Smooth muscle cell of the brain vasculature (primary cell): ENCODE data around the gene ELMOD3.
"Not testable (repeated sequence)": the region's sequence is repeated elsewhere in the genome, so short reads cannot be mapped to it uniquely, and the experiment has no call there.

Experiments used
- DNase-seq: peaks from one replicate; pipeline ENCODE4 v3.0.0-alpha.2; 2012; ENCODE audit warnings: low read depth, low spot score

The ELMOD3 gene

DNA sequence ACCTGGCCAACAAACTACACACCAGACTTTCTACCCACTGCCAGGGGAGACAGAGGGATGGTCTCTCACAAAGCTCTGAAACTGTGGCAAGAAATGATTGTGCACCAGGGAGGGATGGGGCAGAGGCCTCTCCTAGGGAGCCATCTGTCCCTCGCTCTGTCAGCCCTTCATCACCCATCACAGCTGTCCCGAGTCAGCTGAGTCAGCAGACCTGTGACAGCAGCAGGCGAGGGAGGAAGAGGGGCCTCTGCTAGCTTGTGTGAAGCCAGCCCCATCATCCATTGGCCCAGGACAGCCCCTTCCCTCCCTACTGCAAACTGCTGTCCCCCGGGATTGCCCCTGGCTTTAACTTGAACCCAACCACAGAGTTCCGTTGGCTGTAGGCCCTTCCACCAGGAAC is 69.0 kb downstream of the ELMOD3 start:
- no peak for DNase-seq

DNA sequence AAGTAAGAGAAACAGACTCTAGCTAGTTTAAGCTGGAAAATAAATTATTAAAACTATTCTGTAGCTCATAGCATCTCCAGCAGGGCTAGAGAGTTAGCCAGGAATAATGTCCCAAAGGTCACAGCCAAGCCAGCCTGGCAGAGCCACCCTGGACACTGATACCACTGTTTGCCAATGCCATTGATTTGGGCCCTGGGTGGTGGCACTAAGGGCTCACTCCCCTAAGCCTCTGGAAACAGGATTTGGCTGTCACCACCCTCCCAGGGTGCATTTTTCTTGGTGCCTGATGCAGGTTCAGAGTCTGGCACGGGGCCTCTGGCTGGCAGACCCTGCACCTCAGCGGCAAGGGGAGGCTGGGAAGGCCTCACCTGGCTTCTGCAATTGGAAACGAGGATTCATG is 71.0 kb downstream of the ELMOD3 start:
- DNase-seq = no peak

DNA sequence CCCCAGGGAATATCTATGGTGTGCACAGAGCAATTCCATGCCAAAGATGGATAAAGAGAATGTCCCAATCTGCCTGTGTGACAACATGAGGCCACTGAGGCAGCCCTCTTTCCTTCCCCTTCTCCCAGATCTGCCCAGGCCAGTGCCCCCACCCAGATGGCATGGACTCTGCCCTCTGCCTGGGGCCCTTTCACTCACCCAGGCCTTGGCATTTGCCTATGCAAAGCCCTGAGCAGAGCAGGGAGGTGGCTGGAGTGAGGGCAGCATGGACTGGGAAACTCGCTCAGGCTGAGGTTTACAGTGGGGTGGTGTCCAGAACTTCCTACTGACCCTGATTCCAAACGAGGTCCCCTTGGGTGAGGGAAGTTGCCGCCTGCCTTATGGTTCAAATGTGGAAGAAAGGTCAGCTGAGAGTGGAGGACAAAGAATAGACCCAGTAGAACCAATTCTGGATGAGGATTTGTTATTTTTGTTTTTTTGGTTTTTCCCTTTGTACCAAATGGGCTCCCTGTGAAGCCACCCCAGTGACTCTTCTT is 72.8 kb downstream of the ELMOD3 start:
- no peak for DNase-seq

DNA sequence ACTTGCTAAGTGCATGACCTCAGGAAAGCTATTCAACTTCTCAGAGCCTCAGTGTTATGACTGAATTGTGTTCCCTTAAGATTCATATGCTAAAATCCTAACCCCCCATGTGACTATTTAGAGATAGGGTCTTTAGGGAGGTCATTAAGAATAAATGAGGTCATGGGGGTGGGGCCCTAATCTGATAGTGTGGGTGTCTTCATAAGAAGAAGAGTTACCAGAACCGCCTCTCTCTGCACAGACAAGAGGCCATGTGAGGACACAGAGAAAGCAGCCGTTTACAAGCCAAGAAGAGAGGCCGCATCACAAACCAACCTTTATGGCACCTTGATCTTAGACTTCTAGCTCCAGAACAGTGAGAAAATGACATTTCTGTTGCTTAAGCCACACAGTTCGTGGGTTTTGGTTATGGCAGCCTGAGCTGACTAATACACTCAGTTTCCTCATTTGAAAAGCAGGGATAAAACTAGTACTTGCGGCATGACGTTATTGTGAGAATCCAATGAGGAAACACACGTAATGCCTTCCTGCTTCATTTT is 73.8 kb downstream of the ELMOD3 start:
- no peak for DNase-seq

DNA sequence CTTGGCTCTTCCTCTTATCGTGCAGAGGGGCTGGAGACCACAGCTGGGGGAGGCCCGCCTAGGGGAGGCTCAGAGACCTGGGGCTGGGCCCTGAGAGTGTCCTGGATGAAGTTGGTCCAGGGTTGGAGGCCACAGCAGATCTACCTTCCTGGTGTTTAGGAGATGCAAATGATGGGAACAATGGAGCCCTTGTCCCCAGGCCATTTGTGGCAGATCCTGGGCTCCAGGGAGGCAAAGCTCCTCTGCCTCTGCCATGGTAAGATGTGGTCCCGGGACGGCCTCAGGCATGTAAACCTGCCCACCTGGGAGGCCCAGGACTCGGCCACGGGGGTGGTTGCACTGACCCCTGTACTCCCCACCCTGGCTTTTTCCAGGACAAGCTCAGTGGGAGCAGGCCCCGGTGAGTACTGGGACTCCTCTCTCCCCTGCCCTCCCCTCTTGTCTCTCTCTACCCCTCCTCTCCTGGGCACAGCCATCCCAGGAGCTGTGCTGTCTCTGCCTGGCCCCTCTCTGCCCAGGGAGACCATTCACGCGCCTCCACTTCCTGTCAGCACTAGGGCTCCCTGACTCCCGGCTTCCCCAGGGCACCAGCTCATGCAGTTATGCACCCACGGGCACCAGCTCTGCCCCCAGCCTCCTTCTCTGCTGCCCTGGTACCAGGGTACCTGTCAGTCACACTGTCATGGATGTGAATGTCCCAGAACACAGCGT is 74.8 kb downstream of the ELMOD3 start:
- DNase-seq = no peak

DNA sequence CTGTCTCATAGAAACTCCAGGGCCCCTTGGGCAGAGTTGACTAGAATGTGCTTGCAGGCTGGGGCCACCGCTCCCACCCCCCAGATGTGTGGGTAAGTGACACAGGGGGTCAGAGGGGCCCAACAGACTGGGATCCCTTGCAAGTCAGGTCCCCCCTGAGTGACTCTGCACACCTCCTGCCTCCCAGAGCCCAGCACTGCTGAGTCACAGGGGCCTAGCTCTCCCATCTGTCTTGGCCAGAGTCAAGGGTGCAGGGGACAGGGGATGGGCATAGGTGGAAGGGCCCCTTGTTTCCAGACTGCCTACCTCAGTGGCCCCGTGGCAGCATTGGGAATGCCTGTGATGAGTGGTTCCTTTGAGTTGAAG is 75.3 kb downstream of the ELMOD3 start:
- no peak for DNase-seq

DNA sequence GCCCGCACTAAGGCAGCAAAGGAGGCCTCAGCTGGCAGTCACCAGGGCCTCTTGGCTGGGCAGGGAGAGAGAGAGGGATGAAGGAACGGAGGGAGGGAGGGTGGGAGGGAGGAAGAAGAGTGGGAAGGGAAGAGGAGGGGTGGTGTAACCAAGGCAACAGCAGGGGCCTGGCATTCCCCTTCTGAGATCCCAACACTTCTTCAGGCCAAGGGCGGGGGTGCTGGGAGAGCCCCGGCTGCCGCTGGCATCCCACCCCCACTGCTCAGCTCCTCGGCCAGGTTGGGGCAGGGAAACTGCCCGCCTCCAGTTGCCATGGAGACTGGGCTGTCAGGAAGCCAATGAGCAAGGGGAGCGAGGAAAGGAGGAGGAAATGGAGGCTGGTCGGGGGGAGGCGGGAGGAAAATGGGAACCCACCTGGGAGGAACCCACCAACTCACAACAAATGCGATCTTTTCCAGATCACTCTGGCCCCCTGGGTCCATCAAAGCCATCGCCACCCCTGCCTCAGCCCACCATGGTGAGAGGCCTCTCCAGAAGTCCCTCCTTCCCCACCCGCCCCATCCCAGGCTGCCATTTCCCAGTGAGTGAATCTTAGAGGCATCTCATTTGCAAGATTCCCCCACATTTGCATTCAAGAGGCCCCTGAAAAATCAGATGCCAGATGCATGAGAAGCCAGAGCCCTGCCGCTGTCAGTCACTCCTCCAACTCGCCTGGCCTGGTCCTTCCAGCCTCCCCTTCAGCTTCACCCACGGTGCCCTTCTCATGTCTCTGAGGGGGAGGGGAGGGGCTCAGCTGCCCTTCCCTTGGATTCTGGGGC is 76.4 kb downstream of the ELMOD3 start:
- no peak for DNase-seq

DNA sequence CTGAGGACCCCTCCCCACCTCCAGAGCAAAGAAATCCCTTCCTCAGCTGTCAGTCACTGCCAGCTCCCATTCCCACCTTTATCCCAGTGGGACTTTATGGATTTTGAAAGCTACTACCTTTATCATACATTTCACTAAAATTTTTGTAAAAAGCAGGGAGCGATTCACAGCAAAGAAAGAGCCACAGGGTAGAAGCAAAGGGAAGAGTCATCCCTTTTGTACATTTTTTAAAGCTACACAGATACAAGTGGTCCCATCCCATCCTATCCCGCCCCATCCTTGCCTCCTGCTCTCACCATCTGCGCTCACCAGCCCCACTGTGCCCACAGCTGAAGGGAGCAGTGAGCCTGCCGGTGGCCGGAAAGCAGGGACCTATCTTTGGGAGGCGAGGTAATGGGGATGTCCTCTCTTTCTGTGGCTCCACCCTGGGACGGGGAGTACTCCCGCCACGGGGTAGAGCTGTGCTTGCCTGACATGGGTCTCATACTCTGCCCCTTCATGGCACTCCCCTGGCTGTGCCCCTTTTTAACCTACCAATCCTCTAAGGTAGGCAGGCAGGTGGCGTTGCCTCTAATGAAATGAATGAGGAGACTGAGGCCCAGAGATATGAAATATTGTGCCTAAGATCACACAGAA is 77.1 kb downstream of the ELMOD3 start:
- DNase-seq = no peak

DNA sequence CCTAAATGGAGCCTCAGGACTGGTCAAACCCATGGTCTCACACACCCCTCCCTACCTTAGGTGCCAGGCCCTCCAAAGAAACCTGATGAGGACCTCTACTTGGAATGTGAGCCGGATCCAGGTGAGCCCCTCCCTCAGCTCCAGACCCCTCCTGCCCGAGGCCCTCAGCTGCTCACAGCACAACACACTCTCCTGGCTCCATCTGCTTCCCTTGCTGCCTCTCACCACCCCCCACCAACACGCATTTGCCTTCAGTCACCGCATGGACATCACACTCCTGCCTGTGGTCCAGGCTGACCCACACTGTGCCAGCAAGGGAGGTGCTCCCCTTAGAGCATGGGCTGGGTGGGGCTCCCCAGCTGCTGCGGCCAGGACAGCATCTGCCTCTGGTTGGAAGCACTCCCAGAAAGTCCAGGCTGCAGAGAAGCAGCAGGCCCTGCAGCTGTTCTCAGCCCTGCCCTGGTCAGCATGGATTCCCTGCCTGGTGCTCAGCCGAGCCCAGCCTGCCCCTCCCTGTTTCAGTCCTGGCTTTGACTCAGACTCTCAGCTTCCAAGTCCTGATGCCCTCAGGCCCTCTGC is 79.0 kb downstream of the ELMOD3 start:
- peak; percentile 93 for DNase-seq

DNA sequence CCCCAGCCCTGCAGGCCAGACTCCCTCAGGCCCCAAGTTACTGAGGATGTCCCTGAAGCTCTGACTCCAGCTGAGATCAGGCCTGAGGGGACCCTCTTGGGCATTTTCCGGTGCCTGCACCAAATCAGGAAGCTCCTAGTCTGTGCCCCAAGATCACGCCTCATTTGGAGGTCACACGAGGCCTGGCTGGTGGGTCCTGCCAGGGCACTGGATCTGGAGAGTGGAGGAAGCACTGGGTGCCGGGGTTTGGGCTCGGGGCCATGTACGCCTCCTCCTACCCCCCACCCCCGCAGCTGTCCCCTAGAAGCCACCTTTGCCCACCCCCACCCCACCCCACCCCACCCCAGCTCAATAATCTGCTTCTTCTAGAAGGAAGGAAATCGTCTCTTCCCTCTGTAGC is 80.1 kb downstream of the ELMOD3 start:
- no peak for DNase-seq

DNA sequence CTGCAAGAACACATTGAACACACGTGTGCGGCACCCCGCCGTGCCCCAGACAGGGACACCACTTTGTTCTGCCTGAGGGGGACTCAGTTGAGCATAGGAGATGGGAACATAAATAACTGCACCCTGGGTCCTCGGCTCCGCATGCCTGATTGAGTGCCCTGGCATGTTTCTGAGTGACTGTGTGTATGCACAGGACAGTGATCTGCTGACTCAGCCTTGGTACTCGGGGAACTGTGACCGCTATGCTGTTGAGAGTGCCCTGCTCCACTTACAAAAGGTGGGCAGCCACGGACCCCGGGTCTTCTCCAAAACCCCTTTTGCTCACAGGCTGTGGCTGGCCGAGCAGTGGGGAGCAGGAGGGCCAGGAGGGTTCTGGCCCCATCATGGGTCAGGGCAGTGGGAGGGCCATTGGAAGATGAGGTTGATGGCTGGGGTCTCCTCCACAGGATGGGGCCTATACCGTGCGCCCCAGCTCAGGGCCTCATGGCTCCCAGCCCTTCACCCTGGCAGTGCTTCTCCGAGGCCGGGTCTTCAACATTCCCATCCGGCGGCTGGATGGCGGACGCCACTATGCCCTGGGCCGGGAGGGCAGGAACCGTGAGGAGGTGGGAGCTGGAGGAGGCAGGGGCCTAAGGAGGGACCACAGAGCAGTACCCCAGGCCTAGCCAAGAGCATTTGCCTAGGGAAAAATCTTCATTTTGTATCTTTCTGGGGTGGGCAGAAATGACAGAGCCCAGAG is 80.8 kb downstream of the ELMOD3 start:
- no peak for DNase-seq

DNA sequence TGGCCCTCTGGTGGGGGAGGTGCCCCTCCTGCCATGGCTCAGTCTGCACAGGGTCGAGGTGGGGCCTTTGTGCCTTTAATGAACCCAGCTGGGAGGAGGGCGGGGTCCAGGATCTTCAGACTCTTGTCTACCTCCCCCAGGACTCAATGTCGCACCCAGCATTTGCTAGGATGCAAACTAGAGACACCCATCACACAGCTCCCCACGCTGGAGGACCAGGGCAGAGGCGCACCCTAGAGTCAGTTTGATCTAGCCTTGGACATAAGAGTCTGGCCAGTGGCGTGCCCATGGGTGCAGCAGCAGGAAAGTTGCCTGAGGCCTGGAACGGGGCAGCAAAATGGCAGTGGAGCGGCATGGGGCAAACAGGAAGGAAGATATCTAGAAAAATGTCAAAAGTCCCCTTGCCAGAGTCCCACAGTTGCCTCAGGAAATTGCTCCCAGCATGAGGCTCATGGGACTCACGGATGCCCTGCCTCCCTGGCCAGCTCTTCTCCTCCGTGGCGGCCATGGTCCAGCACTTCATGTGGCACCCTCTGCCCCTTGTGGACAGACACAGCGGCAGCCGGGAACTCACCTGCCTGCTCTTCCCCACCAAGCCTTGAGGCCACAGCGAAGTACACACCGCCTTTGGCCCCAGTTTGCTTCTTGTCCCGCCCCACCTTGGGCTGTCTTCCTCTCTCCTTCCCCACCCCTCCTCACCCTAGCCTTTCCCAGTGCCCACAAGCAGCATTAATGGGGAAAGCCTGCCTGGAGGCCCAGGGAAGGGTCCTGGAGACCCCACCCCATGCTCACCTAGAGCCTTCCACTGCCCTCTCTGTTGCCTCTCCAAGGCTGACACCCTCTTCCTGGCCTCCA is 81.6 kb downstream of the ELMOD3 start:
- DNase-seq = no peak

DNA sequence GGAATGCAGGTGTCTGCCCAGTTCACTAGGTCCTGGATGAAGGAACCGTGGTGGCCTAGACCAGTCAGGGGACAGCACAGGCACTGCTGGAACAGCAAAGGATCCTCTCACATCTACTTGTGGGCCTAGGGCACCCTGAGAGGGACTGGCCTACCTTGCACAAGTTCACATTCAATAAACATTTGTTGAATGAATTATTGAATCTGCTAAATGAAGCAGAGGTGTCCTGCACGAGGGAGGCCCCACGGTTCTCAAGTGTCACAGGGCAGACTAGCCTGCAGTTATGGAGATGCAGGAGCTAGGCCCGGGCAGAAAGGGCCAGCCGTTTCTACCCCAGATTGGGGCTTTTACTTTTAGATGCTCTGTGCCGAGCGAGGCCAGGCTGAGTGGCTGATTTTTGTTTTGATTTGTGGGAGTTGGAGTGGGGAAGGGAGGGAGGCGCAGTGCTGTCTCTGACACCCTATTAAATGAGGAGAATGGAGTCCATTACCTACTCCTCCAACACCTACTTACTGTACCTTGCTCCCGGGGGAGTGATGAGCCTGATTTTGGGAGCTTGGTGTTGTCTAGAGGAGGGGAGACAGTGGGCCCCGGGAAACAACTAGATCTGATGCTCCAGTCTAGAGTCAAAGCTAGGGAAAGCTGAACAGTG is 82.4 kb downstream of the ELMOD3 start:
- no peak for DNase-seq

DNA sequence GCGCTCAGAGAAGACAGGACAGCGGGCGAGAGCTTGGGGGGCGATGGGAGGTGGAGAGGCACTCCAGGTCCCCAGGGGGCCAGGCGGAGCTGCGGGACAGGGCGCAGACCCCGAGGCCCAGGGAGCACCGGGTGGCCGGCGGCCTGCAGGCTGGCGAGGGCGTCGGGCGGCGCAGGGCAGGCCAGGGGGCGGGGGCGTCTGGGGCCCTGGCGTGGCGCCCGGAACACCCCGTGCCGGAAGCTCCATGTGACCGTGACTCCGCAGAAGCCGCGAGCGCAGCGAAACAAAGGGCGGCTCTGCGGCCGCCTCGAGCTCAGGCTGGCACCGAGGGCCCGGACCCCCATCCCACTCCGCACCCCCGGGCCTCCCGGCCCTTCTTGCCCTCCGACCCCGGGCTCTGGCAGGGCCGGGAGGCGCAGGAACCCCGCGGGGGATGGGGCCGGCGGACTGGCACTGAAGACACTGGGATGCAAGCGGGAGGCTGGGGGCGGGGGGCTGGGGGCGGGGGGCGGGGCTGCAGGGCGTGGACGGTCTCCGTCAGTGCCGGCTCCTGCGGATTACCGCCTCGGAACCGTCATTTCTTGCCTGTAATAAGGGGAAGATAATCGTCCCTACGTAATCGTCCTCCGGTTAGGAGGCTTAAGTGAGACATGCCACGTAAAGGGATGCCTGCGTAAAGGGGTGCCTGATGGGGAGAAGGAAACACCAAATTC is 83.1 kb downstream of the ELMOD3 start:
- no peak for DNase-seq

DNA sequence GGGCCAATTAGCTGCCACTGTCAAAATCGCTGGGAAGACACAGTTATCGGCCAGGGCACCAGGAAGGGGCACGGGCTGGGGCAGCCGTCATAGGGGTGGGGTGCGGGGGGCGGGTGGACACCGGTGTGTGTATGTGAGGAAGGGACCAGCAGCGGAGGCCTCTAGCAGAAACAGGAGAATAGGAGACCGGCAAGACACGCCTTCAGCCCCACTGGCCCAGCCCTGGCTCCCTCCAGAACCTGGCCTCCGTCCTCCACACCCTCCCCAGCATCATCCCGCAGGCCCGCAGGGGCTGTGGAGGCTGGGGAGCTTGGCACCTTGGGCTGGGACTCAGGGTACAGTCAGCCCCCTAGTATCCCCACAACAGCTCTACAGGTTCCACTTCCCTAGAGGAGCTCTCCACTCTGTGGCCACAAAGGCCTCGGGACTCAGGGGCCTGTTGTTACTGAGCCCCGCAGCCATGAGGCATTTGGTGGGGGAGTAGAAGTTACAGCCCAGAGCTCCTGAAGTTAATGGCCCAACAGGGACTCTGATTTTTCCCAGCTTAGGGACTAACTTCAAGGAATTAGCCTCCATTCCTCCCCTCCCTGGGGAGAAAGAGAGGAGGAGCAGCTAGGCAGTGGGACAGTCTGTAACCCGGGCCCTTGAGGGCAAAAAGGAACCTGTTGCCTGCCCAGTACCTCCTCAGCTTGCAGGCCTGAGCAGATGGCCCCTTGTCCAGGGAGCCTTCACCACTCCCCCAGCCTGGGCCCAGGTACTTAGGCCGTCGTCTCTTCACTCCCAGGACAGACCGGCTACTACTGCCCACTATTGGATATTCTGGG is 83.8 kb downstream of the ELMOD3 start:
- no peak for DNase-seq

DNA sequence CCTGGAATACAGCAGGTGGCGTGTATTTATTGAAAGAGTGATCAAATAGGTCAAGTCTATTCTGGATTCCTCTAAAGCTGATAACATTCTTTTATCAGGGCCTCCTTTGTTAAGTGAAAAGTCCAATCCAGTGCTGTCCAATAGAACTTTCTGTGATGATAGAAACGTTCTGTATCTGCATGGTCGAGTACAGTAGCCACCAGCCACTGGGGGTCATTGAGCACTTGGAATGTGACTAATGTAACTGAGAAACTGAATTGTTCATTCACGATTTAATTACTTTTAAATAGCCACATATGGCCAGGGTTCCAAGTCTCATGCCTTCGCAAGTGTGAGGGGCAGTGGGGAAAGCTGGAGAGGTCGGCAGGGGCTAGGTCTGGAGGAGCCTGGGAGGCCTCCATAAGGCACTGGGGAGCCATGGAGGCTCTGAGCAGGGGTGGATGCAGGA is 84.5 kb downstream of the ELMOD3 start:
- DNase-seq = no peak

DNA sequence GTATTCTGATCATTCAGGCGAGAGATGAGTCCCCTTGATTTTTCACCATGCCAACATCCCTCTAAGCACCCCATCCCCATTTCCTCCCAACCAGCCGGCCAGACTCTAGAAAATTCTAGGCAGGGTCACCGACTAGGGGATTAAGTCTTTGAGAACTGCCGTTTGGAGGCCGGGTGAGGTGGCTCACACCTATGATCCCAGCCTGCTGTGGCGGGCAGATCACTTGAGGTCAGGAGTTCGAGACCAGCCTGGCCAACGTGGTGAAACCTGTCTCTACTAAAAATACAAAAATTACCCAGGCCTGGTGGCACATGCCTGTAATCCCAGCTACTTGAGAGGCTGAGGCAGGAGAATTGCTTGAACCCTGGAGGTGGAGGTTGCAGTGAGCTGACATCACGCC is 85.0 kb downstream of the ELMOD3 start:
- DNase-seq = not testable (repeated sequence)

DNA sequence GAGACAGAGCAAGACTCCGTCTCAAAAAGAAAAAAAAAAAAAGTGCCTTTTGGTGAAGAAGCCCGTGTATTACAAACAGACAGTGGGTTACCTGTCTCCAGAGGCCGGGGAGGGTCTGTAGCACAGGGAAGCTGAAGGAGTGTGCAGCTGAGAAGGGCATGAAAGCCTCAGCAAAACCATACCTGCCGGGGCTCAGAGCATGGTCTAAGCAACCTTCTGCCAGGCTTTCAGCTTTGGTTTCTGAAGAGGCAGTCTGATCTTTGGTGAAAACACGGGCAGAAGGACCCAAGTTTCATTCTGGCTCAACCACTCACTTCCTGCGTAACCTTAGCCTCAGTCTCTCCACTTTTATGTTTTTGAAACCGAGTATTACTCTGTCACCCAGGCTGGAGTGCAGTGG is 85.4 kb downstream of the ELMOD3 start:
- DNase-seq = no peak
